ENCODE results near the gene LTB4R2.

LTB4R2 gene

DNA sequence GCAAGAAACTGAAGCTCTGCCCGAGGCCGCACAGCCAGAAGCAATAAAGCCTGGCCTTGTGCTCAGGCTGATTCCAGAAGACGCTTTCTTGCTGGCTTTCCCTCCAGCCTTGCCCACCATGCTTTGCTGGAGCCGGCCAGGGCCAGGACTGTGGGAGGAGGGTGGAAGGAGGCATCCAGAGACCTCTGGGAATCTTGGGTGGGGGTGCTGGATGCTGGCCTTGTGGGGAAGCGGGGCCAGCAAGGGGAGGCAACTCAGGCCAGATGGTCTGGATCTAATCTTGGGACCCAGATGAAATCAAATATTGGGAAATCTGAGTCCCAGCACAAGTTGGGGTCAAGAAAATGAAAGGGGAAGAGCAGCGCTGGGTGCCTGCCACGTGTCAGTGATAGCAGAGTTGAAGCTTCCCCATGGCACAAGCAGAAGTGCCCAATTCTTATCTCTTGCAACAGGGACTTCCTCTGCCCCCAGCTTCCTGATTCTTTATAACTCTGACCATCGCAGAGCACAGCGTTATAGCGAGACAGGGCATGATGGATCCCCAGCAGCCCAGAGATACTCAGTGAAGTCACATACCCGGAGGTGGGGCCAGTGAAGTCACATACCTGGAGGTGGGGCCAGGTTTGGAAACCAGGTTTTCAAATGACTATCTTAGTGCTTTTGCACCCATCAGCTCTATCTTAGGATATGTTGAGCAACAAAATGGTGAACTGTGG is 32.2 kb upstream of the LTB4R2 start:
- DNase-seq: no peak

- no peak for DNase-seq
Measured at GRCh38 chr14:24278424-24278823, 31.5 kb upstream of the LTB4R2 start.

DNA sequence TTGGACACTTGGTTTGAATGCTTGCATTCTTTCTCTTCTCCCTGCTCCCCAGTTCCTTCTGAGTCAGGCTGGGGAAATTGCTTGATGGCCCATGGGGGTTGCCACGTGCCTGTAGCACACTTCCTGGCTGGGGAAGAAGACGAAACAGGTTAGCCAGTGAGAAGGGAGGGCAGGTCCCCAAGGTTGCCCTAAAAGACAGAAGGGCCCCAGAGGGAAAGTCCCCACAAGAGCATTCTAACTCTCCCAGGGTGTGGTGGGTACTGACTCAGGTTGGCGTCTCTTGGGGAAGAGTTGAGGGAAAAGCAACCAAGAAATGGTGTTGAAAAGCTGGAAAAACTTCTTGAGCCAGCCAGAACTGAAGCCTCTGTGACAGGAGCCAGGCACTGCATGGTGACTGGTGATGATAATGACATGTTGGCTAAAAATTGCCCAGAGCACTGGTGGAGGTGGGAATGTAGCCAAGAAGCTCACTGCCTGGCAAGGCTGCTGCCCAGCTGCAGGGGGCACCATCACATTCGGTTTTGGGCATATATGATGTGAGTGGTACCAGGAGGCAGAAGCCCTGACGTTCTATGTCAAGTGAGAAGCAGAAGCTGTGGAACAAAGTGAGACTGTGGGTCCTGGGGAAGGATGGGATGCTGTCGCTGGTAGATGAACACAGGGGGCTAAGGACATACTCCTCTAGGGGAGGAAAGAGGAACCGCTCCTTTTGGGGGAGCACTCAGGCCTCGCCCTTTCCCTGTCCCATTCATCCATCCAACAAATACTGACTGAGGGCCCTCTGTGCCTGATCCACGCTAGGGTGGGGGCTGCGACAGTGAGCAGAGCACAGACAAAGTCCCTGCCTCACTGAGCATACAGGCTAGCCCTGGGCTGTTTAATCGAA is 30.4 kb upstream of the LTB4R2 start:
- DNase-seq: peak; percentile 28

- DNase-seq: no peak
Measured at GRCh38 chr14:24280797-24281460, 29.0 kb upstream of the LTB4R2 start.

DNA sequence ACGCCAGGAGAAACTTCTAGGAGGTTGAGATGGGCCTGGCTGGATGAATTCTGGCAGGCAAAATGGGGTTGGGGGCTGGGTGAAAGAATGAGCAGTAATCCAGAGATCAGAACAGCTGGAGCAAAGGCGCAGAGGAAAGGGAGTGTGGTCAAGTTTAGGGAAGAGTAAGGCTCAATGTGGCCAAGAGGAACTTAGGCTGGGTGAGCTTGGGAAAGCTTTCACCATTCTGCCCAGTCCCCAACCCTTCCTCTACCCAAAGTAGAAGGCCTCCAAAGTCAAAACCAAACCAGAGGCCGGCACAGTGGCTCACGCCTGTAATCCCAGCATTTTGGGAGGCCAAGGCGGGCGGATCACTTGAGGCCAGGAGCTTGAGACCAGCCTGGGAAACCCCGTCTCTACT is 28.3 kb upstream of the LTB4R2 start:
- DNase-seq: no peak

DNA sequence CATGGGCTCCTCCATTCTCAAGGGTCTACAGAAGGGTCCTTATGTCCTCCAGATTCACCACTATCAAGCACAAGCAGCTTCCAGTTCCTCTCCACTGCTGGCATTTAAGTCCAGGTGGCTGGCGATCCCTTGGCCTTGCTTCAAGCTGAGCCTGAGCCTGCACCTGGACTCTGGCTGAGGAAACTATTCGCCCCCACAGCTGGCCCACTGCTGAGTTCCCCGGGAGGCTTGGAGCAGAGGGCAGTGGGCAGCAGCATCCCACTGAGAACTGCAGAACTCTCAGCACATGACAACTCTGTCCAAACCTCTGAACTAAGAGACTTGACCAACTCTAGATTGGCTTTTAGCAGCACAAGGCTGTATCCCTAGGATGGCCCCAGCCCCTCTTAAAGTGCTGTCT is 27.2 kb upstream of the LTB4R2 start:
- DNase-seq: no peak

- no peak for DNase-seq
Measured at GRCh38 chr14:24283796-24284460, 26.0 kb upstream of the LTB4R2 start.

- DNase-seq: no peak
Measured at GRCh38 chr14:24284501-24285035, 25.4 kb upstream of the LTB4R2 start.

GRCh38 chr14:24285351-24285750 is 24.6 kb upstream of the LTB4R2 start:
- DNase-seq: no peak

- no peak for DNase-seq
Measured at GRCh38 chr14:24286996-24287395, 22.9 kb upstream of the LTB4R2 start.

GRCh38 chr14:24289649-24290280 is 20.2 kb upstream of the LTB4R2 start:
- no peak for DNase-seq

DNA sequence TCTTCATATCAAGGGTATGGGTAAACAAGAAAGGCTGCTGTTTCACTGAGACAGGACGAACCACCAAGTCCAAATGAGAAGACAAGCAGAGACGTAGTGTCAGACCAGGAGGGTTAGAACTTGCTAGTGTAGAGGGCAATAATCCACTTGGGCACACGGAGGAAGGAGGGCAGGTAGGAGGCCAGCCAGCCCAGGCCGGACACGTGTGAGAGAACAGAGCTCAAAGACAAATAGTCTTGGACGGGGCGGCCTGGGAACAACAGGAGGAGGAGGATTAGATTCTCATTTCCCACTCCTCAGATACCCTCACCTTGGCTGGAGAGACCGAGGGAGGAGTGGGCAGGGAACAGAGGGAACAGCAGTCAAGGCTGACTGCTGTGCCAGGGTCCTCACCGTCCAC is 19.2 kb upstream of the LTB4R2 start:
- no peak for DNase-seq

DNA sequence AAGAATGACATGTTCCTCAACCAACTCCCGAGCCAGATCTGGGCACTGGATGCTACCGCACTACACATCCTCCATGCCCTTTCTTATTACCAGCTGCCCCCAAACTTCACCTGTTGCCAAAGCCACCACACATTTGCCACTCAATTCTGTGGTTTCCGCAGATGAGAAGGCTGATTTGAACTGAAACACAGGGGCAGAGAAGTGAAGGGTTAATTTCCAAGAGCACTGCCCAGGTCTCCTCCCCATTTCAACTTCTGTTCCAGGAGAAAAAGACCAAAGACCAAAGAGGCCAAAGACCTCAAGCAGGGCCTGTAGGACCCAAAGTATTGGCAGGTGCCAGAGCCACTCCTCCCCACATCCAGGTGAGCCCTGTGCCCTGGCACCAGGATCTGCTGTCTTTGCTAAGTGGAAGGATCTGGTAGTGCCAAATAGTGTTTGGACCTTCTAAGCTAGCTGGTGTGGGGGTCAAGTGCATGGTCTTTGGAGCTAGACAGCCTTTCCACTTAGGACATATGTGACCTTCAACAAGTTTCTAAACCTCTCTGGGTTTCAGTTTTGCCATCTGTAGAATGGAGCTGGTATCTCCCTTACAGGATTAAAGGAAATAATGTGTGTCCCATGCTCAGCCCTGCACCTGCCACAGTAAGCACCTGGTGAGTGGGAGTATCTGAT is 18.4 kb upstream of the LTB4R2 start:
- no peak for DNase-seq

- no peak for DNase-seq
Measured at GRCh38 chr14:24292118-24292807, 17.7 kb upstream of the LTB4R2 start.

DNA sequence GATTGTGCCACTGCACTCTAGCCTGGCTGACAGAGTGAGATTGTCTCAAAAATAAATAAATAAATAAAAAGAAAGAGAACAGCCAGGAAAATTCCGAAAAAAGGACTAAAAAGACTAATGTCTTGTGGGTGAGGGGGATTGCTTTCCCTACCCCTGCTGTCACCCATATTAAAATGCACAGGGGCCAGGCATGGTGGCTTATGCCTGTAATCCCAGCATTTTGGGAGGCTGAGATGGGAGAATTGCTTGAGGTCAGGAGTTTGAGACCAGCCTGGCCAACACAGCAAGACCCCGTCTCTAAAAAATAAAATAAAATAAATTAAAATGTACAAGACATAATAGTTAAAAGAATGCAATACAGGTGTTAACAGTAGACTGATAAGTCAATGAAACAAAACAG is 16.4 kb upstream of the LTB4R2 start:
- DNase-seq: no peak

- DNase-seq: peak; percentile 70
Measured at GRCh38 chr14:24296341-24297157, 13.4 kb upstream of the LTB4R2 start.

DNA sequence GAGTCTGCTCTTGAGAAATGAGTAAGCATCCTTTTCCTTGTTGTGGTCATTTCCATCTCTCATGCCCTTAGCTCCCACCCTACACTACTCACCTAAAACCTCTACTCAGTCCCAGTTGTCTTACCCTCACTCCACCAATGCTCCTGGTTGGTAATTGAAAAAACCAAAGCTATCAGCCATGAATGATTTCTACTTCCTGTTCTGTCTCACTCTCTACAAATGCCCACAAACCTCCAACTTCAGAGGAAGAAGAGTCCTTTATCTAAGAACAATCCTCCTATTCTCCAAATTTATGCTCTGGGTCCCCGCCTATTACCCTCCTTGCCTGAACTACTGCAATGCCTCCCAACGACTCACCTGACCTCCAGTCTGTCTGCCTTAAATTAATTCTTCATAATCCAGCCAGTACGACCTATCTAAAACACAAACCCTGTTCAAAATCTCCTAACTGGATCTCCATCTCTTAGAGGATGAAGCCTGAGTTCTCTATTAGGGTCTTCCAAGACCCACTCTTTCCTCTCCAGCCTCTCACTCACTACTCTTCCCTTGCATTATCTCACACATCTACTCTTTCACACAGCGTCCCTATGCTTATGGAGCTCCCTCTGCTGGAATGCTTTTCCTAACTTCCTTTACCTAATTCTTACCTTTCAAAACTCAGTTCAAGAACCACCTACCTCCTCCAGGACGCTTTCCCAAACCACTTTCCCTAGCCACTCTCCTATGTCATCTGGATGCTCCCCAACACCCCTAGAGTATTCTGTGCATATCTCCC is 12.6 kb upstream of the LTB4R2 start:
- no peak for DNase-seq

GRCh38 chr14:24298892-24299254 is 11.1 kb upstream of the LTB4R2 start:
- no peak for DNase-seq
